NCI-H146 treated with DMSO at 0.1 percent for 48 hours (cell line): ENCODE measurements around the gene PYGB.
"Not testable (repeated sequence)": the region's sequence is repeated elsewhere in the genome, so short reads cannot be mapped to it uniquely, and the experiment has no call there.

Experiments
- DNase-seq: peaks from one replicate; lab custom pipeline; 2025; ENCODE audit not compliant: unreplicated experiment; lab: John Stamatoyannopoulos, UW

The PYGB gene

DNA sequence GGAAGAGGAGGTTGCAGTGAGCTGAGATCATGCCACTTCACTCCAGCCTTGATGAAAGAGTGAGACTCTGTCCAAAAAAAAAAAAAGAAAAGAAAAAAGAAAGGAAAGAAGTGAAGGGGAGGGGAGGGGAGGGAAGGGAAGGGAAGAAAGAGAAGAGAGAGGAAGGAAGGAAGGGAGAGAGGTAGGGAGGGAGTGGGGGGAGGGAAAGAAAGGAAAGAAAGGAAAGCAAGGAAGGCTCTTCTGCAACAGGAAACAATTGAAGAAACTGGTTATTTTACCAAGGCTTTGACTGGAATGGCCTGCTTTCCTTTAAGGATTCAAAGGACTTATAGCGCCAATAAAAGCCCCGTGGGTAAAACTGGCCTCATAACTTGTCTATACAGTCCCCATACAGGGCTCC is 78.1 kb downstream of the PYGB start:
- DNase-seq = no peak

DNA sequence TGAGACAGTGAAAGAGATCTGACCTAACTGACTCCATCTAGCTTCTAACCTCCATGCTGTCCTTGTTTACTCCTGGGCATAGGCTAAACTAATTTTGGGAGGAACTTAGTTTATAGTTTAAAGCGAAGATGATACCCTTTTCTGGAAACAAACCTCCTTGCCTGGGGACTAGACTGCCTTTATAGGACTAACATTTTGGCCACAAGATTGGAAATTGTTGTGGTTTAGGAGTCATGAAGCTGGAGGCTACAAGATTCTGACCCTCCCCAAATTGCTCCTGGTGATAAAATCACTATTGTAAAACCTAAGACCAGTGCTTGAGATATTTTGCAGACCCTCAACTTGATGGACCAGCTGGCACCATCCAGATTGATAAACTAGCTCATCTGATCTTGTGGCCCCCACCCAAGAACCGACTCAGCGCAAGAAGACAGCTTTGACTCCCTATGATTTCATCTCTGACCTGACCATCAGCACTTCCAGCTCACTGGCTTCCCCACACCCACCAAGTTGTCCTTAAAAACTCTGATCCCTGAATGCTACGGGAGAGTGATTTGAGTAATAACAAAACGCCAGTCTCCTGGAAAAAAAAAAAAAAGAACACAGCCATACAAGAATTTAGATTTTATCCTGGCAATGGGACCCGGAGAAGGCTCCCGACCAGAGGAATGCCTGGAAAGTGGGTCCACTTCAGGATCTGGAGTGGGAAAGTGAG is 79.8 kb downstream of the PYGB start:
- DNase-seq = no peak

DNA sequence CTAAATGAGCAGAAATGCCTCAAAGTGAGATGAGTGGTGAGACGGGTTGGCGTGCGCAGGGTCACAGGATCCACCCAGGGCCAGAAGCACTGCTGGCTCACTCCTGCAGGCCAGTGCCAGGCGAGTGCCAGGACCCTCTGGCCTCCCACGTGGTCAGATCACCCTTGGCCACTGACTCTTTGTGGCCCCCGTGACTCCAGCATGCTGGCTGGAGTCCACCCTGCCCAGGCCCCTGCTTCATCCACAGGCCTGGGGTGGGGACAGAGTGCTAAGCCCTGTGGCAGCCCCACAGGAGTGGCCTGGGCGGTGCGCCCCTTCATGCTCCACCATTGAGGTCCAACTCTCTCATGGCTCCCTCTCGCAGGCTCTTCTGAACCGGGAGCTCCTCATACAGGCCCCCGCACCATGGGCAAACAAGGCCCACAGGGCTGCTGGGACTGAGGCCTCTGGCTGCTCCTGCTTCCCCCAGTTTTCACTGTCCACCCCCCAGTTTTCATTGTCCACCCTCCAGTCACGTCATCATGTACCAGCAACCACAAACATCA is 81.1 kb downstream of the PYGB start:
- no peak for DNase-seq

DNA sequence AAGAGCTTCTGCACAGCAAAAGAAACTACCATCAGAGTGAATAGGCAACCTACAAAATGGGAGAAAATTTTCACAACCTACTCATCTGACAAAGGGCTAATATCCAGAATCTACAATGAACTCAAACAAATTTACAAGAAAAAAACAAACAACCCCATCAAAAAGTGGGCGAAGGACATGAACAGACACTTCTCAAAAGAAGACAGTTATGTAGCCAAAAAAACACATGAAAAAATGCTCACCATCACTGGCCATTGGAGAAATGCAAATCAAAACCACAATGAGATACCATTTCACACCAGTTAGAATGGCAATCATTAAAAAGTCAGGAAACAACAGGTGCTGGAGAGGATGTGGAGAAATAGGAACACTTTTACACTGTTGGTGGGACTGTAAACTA is 87.1 kb downstream of the PYGB start:
- not testable (repeated sequence) for DNase-seq

DNA sequence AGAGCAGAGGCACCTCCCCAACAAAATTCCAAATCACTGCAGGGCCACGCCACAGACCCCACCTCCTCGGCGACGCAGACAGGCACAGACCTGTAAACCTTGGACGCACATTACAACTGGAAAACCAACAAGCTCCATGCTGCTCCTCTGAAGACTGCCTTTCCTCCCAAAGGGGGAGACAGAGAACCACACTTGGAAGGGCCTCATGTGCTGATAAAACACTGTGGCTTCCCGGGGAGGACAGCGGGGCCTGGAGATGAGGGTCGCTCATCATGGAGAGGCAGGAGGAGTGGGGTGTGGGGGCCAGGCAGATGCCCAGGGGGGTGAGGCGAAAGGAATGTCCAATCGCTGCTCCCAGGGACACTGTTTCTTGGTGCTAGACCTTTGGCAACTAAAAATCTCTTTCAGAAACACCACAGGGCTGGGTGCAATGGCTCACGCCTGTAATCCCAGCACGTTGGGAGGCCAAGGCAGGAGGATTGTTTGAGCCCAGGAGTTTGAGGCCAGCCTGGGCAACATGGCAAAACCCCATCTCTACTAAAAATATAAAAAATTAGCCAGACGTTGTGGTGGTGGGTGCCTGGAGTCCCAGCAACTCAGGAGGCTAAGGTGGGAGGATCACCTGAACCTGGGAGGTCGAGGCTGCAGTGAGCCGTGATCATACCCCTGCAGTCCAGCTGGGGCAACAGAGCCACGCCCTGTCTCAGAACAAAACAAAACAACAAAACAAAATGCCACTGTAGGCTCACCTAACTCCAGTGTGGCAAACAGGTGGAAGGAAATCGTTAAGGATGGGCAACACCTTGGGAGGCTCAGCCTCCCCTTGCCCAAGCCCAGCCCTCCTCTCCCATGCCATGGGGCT is 88.9 kb downstream of the PYGB start:
- DNase-seq = peak; percentile 5

DNA sequence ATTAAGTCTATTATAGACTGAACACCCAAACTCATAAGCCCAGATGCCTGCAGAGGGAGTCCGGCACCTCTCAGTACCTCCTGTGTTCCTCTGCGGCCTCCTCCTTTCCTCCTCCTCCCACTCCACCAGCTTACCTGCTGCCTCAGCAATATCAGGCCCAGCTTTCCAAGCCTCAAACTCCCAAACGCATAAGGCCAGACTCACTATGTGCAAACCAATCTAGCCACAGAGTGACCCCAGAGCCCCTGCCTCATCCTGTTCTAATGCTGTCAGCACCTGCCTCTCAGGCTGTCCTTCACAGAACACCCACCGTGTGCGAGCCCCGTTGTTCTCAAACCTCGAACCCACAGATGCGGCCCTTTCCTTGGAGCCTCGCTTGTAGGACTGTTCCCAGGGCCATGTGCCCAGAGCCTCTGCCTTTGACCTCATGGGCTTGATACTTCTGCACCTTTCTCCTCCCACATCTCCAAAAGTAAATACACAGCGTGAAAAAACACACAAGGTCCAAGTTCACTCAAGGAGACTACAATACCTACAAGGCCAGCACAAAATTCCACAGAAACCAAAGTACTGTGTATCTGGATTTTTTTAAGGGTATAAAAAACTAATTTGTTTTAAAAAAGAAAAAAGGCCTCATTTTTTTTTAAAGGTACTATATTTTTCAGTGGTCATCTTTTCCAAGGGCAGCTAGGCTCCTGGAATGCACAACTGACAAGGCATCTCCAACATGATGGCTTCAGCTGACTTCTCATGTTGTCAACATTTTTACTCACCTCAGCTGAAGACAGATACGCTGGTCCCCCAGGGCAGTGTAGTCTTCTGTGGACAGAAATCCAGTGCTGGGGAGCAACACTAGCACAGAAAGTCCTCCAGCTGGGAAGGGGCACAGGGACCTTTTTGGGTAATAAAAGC is 90.5 kb downstream of the PYGB start:
- no peak for DNase-seq

DNA sequence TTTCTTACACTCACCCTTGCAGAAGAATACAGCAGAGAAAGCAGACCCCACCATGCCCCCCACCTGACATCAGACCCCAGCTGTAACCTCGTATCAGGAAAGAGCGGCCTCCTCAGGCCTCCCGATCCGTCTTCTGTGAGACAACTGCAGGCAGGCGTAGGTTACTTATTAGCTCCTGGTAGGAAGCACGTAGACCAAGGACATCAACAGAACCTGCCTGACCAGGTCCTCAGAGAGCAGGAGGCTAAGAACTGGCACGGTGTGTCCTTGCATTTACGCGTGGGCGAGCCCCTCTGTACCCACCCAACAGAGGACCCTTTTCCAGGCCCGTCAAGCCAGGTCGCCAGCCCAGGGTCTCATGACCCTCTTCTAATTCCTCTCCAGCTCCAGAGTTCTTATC is 91.7 kb downstream of the PYGB start:
- no peak for DNase-seq

DNA sequence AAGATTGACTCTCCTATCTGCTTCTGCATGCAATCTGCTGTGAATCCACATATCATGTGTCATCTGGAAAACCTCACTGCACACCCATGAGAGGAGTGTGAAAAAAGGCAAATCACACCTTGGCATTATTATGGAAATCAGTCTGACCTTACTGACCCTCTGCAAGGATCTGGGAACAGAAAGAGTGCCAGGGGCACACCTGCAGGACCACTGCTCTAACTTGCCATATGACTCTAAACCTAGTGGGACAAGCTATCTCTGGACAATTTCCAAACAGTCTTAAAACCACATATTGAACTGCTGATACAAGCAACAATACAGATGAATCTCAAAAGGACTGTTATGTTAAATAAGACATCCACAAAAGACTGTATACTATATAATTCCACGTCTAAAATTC is 92.5 kb downstream of the PYGB start:
- peak; percentile 35 for DNase-seq

DNA sequence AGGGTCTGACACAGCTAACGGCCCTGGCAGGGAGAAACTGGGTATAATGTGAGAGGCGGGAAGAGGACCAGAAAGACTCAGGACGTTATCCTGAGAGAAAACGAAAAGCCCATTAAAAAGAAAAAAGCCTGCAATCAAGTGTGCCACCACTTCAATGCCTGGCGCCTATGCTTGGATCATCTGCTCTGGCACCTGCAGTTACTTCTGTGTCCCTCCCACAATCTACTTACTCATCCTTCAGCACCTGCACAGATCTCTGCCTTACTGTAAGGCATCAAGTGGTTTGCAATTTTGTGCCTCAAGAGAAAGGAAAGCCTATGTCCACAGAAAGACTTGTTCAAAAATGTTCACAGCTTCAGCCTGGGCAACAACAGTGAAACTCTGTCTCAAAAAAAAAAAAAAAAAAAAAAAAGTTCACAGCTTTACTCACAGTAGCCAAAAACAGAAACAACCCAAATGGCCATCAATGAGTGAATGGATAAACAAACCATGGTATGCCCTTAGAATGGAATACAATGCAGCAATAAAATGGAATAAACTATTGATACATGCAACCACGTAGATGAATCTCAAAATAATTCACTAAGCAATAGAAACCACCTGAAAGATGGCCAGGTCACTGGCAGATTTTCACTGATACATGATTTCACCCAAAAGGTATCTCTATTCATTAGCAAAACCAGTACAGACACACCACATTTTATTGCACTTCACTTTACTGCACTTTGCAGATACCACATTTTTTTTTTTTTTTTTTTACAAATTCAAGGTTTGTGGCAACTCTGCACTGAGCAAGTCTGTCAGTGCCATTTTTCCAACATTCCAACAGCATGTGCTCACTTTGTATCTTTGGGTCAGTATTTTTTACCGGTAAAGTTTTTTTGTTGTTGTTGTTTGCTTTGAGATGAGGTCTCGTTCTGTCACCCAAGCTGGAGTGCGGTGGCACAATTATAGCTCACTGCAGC is 94.1 kb downstream of the PYGB start:
- peak; percentile 6 for DNase-seq

DNA sequence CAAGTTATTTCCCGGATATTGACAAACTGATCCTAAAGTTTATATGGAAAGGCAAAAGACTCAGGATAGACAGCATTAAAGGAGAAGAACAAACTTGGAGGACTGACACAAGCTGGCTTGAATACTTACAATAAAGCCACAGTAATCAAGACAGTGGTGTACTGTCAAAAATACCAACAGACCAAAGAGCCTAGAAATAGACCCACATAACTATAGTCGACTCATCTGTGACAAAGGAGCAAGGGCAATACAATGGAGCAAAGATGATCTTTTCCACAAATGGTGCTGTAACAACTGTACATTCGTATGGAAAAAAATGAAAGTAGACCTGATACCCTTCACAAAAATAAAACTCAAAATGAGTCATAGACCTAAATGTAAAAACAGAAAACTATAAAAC is 96.7 kb downstream of the PYGB start:
- DNase-seq = no peak

DNA sequence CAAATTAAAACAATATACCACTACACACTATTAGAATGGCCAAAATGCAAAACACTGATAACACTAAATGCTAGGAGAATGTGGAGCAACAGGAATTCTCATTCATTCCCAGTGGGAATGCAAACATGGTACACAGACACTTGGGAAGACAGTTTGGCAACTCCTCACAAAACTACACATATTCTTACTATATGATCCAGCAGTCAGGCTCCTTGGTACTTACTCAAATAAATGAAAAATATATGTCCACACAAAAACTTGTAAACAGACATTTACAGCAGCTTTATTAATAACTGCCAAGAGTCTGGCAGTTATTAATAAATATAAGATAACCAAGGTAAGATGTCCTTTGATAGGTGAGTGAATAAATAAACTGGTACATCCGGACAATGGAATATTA is 97.8 kb downstream of the PYGB start:
- no peak for DNase-seq

DNA sequence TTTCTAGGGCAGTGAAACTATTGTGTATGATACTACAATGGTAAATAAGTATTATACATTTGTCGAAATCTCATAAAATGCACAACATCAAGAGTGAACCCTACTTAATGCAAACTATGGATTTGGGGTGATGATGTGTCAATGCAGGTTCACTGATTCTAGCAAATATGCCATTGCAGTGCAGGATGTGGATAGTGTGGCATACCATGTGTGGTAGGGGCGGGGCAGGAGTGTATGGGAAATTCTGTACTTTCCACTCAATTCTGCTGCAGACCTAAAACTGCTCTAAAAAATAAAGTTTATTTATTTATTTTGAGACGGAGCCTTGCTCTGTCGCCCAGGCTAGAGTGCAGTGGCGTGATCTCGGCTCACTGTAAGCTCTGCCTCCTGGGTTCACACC is 98.5 kb downstream of the PYGB start:
- no peak for DNase-seq
